Testis (tissue), 2 donors: ENCODE results near the gene ARL17B.
"Not testable (repeated sequence)": the region's sequence is repeated elsewhere in the genome, so short reads cannot be mapped to it uniquely, and the experiment has no call there.

Experiments used
- POLR2A ChIP-seq: fragments of 450-650 bp; IDR thresholded peaks from one replicate; pipeline ENCODE4 v1.6.1; 2017; ENCODE audit warnings: antibody characterized with exemption, mild to moderate bottlenecking, moderate library complexity
- TF ChIP-seq, protein P1 (sequence below), 3 experiments: fragments of 450-650 bp in 2 of 3; fragments of 200-600 bp in 1 of 3; sonication (generic) in 1 of 3; IDR thresholded peaks; one replicate each; pipeline ENCODE4 v1.5.1; 2016 to 2019; ENCODE audit warnings: antibody characterized with exemption in 3 of 3, mild to moderate bottlenecking in 2 of 3, moderate library complexity in 1 of 3

DNA sequence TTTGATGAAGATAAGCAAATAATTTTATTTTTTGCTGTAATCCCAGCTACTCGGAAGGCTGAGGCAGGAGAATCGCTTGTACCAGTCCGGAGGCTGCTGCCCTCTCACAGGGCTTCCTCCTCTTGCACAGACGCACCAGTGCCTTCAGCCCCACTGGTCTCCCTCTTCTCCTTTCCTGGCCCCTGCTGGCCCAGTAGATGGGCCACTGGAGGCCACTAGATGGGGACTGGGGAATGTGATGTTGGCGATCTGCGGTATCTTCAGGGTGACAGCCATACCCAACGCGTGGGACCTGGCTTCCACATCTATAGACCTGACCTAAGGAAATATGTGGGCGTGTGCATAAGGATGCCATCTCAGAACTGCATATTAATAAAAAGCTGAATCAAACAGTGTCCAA, 38.4 kb upstream of the ARL17B start:
- TF ChIP-seq, protein P1, sequence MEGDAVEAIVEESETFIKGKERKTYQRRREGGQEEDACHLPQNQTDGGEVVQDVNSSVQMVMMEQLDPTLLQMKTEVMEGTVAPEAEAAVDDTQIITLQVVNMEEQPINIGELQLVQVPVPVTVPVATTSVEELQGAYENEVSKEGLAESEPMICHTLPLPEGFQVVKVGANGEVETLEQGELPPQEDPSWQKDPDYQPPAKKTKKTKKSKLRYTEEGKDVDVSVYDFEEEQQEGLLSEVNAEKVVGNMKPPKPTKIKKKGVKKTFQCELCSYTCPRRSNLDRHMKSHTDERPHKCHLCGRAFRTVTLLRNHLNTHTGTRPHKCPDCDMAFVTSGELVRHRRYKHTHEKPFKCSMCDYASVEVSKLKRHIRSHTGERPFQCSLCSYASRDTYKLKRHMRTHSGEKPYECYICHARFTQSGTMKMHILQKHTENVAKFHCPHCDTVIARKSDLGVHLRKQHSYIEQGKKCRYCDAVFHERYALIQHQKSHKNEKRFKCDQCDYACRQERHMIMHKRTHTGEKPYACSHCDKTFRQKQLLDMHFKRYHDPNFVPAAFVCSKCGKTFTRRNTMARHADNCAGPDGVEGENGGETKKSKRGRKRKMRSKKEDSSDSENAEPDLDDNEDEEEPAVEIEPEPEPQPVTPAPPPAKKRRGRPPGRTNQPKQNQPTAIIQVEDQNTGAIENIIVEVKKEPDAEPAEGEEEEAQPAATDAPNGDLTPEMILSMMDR (IDR thresholded peaks at IDR 0.05), result not testable (repeated sequence)
- TF ChIP-seq POLR2A, result not testable (repeated sequence)
